Stimulated activated CD8-positive, alpha-beta memory T cell treated with anti-CD3 and anti-CD28 coated beads, Interleukin-15, amount 100 ng/mL, for 4 hours (primary cell): Measurements from ENCODE around the gene ACTL8.
"Not testable (repeated sequence)": the region's sequence is repeated elsewhere in the genome, so short reads cannot be mapped to it uniquely, and the experiment has no call there.

Source experiments
- DNase-seq, 2 donors: peaks; one replicate each; pipeline ENCODE4 v3.0.0-alpha.2; 2020; ENCODE audit warnings: low read depth in 2 of 2

The ACTL8 gene

DNA sequence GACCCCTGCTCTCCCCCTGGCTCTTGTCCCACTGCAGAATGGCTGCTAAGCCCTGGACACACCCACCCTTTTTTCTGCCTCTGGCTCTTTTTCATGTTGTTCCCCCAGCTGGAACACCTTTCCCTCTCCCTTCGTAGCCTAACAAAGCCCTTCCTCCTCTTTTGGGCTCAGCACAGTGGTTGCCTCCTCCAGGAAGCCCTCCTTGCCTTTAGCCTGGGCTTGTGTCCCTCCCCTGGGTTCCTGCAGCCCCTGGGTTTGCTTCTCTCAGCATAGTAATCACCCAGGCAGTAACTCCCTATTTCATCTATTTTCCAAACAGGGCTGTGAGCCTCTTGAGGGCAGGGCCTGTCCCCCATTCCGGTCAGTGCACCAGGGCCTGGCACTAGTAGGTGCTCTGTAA, 19.8 kb upstream of the ACTL8 start:
- no peak for DNase-seq

DNA sequence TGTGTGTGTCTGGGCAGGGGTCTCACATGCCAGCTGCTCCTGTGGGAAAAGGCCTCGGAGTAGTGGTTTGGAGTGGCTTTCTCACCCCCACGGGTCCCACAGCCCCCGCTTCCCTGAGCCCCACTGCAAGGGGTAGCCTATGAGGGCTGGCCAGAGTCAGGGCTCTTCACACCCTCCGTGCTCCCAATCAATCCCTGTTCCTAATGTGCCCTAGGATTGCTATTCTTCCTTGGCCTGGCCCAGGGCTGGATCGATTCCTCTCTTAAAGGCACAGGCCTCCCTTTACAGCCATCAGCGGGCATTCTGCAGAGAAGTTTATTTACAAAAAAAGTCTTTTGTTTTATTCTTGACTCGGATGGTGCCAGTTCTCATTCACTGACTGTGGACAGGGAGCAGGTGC, 19.3 kb upstream of the ACTL8 start:
- no peak for DNase-seq

DNA sequence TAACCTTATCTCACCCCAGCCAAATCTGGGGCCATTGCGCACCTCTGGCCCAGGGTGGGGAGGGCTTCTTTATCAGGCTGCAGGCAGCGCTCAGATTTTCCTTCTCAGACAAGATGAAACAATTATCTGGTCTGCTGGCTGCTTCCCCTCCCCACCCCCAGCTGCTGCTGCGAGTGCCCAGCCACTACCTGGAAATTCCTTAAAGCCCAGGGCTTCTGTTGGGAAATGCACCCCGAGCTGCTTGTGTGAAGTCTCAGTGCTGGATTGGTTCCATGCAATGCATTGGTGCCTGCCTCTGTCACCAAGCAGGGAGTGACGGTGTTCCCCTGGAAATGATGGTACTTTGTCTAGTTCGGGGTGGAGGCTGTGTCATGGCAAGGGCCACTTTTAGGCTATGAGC, 18.5 kb upstream of the ACTL8 start:
- DNase-seq = no peak

DNA sequence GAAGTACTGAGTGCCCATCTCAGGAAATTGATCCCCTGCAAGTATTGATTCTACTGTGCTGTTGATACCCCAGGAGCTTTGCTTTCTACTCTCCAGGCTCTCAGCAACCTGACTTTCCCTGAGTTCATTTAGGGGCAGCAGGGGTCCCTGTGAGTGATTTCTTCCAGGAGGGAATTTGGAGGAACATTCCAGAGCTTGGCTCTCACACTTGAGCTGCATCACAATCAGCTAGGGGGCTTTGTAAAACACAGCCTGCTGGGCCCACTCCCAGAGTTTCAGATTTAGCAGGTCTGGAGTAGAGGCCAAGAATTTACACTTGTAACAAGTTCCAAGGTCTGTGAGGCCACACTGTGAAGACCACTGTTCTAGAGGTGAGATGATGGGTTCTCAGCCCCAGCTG, 16.1 kb upstream of the ACTL8 start:
- DNase-seq = no peak

DNA sequence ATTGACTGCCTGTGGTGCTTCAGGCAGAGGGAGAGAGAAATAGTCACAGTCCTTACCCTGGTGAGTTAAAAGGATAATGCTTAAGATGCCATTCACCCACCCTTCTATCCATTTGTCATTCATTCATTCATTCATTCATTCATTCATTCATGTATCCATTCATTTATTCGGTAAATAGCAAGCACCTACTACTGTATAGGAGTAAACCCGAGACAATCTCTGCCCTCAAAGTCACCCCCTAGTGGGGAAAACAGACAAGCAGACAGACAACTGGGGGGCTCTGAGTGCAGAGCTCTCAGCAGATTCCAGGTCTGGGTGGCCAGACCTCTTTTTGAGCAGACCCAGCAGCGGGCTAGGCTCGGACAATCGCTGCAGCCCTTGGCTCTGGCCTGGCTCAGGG, 14.1 kb upstream of the ACTL8 start:
- no peak for DNase-seq

DNA sequence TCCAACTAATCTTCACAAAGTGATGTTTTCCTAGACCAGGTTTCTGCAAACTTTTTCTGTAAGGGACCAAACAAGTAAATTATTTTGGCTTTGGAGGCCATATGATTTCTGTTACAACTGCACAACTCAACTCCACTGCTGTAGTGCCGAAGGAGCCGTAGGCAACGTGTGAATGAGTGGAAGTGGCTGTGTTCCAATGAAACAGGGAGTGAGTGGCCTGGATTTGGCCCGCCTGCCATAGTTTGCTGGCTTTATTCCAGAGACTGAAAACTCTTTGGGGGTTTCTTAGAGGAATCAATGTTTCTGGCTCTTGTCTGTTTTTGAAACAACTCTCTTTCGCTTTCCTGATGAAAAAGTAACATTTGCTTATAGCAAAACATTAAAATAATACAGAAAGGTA, 12.6 kb upstream of the ACTL8 start:
- DNase-seq = no peak

DNA sequence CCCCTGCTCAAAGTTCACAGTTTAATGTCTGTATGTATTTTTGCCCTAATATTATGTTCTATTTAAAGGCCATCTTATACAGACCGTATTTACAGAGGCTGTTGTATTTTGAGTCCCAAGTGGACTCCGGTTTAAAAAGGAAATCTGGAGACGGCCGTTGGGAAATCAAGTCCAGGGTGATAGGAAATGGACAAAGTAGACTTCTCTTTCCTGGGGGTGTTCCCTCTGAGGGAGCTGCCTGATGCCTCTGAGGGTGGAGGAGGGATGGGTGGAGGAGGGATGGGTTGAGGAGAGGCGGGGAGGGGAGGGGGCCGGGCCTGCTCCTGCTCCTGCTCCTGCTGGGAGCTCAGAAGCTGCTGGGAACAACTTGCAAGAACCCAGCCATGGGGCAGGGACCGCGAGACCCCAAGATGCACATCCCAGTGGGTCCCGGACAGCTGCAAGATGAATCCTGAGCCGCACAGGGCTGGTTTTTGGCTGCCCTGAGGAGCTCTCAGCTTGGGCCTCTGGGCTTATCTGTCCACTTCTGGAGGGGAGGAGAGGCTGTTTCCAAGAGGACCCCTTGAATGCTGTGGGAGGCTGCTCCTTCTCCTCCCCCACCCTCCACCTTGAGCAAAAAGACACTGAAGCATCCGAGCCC, 12.0 kb upstream of the ACTL8 start:
- no peak for DNase-seq

DNA sequence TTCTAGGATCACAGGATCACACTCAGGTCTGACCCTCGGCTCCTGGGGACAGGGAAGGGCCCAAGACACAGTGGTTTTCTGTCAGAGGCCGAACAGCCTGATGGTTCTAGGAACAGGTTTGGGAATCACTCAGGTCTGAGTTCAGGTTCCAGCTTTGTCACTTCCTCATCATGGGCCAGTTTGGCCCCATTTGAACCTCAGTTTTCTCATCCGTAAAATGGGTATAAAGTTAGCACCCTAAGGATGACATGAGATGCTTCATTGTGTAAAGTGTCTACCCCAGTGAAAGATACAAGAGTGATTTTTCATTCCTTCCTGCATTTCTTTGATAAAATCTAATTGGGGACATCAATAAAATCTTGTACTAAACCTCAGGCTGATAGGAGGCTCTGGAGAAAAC, 11.2 kb upstream of the ACTL8 start:
- DNase-seq = no peak

DNA sequence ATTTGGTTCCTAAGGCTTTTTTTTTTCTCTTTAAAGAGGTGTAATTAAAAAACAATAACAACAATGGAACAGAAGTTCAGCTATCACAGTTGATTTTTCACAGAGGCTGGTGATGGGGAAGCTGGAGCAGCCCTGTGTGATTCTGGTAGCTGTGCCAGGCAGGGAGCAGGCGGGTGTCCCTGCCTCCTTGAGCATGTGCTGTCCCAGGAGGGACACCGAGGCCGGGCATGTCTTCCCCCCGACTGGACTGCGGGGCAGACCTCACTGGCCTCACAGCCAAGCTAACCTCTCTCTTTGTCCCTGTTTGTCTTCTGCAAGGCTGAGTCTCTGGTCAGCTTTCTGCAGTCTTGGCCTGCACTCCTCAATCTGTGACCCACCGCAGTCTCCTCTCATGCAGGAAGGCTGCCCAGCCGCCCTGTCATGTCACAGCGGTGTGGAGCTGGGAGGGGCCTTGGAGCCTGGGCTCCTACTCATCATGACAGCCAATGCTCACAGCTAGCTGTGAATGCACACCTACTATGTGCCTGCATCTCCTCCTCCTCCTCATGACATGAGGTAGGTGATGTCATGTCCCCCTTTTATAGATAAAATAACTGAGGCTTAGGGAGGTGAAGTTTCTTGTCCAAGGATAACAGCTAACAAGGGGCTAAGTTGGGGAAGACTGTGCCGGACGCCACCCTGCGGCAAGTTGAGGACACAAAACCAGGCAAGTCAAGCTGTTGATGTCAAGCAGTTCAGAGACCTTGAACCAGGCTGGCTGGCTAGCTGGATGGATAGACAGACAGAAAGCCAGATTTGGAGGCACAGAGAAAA, 10.3 kb upstream of the ACTL8 start:
- no peak for DNase-seq

DNA sequence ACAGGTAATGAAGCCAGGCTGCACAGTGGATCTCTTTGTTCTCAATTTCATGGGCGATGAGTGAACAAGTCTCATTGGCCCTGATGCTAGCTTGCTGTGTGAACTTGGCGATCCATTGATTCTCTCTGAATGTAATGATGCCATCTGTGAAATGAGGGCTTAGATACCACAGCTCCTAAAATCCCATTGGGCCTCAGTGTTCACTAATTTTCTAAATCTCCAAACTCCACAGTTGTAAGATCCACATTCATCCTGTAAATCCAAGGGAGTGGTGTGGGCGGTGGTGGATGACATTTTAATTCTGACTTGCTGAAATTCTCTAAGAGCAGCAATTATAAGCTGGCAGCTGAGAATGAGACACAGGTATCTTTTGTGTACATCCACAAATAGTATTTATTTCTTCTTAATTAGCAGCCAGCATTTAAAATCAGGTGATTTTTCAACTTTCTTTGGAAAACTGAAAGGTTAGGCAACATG, 9.6 kb upstream of the ACTL8 start:
- DNase-seq = no peak

DNA sequence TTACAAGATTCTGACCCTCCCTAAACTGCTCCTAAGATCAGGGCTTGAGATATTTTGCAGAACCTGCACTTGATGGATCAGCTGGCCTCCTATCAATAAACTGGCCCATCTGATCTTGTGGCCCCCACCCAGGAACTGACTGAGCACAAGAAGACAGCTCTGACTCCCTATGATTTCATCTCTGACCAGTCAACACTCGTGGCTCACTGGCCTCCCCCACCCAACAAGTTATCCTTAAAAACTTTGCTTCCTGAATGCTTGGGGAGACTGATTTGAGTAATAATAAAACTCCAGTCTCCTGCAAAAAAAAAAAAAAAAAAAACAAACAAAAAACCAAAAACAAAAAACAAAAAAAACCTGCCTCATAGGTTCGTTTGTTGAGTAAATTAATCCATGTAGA, 8.9 kb upstream of the ACTL8 start:
- DNase-seq = not testable (repeated sequence)

DNA sequence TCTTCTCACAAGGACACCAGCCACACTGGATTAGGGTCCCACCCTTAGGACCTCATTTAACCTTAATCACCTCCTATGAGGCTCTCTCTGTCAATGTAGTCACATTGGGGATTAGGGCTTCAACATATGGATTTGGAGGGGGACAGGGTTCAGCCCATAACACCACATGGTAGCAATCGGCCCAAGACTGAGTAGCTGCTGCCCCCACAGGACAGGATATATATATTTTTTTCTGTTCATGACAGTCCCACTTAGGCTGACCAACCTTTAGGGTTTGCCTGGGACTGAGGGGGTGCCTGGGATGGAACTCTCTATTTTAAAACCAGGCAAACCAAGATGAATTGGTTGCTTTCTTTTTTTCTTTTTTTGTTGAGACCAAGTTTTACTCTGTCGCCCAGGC, 8.2 kb upstream of the ACTL8 start:
- DNase-seq = no peak

DNA sequence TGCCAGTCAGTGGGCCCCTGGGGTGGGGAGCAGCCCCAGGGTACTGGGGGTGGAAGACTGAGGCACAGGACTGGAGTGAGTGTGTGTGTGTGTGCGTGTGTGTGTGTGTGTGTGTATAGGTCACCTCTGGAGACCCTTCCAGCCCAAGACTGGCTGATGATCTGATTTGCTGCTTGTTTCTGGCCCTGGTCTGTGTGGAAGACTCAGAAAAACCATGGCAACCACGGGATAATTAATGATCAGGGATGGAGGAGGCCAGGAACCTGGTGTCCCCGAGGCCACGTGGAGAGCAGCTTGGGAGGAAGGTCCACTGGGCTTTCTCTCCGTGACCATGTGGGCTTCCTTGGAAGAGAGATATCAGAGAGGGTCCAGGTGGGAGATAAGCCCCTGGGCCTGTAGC, 4.8 kb upstream of the ACTL8 start:
- no peak for DNase-seq

DNA sequence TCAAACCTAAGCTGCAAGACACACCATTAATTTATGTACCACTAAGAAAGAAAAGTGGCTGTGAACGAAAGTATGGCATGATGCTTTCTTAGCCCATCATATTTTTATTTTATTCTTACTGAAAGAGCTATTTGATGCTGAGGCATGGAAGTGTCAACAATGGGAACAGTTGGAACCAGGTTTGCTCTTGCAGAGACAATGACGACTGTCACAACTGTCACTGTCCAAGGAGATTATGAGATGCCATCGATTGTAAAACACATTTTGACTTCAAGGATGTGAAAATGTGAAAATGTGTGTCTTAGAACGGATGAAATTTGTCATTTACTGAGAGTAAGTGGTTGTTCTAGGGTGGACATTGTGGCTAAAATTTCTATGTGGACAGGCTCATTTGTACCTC, 2.8 kb upstream of the ACTL8 start:
- DNase-seq = no peak

DNA sequence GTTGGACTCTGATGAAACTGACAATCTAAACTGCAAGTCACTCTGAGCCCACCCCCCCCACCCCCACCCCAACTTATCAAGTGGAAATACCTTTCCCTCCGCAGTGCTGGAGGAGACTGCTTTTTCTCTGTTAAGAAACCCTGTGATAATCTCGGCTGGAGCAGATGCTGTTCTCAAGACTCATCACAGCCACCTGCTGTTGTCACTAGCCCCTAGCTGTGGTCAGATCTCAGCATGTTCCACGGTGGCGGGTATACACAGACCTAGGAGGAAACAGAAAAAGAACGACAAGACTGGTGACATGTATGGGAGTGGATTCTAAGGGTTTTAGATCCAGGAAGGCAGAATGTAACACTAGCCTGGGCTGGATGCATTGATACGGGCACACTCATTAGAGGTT, 2.3 kb downstream of the ACTL8 start:
- no peak for DNase-seq

DNA sequence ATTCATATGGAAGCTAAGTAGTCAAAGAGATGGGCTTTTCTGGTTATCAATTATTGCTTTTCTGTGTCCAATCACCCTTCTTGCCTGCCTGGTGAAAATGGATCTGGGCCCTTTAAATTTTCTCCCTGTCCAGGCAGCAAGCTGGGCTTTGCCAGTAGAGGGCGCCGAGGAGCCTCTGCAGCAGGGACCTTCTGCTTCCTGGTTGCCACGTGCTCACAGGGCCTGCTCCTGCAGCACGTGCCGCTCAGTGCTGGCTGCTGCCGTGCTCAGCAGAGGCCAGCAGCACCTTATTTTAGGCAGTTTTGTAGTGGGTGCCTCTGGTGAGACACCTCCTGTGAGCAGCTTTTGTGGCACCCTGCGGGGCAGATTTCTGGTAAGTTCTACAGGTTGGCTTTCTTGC, 4.0 kb downstream of the ACTL8 start:
- DNase-seq = no peak

DNA sequence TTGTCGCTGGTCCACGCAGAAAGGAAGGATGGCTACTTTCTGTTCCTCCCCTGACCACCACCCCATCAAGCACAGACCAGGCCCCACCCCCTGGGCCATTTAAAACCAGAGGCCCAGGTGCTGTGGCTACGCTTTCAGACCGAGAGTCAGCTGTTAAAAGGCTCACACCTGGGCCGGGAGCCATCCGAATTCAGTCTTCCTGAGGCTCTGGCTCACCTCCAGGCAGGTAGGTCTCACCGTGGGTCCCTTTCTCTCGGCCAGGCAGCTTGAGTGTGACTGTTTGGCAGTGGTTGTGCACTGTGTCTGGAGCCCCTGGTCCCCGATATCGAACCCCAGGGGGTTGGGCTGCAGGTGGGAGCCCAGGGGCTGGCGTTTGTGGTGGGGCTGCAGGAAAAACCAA, 7.2 kb downstream of the ACTL8 start:
- DNase-seq = no peak

DNA sequence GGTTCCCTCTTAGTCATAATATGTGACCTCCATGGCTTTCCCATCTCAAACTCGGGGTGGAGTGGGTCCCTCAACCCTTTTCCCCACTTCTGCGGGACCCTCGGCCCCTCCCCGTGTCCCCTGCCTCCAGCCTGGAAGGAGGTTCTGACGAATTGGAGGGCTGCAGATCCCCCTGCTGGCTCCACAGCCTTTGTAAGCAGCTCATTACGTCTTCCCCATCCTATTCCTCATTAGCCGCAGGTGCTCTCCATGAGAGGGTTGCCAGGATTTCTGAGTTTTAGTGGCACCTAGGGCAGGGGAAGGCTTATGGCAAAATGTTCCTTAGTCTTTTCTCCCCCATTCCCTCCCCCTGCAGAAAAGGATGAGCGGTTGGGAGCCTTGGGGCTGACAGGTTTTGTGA, 8.3 kb downstream of the ACTL8 start:
- no peak for DNase-seq

DNA sequence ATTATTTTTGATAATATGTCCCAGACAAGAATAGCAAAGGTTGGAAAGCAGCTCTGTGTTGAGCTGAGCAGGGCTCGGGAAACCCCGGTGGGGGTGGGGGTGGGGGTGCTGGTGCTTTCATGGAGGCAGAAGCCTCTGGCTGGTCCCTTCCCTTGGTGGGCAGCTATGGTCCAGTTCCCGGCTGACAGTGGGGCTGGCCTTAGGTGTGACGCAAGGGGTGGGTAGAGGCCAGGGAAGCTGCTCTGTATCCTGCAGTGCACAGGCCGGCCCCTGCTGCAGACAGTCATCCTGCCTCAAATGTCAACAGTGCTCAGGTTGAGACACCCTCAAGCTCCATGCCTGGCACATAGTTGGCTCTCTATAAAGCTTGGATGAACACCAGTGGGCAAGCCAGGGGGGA, 8.9 kb downstream of the ACTL8 start:
- DNase-seq = no peak

DNA sequence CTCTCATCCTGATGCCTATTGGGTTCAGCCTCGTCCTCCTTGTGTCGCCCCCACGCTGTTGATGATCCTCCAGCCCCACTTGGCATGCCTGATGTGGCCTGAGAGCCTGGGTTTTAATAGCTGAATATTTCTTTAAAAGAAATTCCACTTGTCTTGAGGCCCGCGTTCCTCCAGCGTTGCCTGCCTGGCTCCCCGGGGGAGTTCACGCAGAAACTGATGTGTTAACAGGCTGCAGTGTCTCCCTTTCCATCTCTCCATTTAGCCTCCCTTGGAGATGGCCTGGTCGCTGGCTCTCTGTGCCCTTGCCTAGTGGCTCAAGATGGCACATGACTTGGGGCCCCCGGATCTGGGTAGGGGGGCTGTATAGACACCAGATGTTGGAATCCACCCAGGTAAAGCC, 9.5 kb downstream of the ACTL8 start:
- no peak for DNase-seq

DNA sequence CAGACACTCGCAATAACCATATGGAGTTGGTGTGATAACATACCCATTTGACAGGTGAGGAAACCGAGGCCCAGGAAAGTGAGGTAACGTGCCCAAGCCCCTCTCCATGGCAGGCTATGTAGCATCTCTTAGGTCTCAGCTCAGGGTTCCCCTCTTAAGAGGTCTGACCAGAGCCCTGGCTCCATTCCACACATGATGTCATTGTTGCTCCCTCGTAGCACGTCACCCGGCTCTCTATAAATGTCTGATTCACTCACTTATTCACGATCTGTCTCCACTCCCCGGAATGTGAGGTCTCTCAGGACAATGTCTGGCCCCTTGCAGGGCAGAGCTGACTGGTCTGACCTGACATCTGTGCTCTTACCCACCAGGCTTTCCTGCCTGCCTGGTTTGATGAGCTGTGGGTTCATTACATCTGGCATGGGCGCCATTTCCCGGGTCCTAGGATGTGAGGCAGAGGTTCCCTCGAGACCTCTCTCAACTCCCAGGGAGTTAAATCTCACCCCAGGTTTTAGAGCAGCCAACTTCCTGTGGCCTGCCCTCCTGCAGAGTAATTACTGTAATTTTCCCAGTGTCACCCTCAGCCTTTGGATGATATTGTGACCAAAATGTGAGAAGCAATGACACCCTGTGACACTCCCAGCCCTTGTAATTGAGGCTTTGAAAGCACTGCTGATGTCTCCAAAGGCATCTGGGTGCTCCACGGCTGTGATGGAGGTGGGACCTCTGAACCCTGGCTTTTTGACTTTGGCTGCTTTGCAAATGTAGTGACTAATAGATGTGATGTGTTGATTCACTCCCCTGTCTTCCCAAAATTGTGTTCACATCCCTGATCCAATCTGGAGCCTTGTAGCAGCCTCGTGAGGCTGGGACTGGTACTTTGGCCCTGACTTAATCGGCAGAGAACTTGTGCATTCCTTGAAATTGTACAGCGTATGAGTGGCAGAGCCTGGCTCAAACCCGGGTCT, 10.6 kb downstream of the ACTL8 start:
- no peak for DNase-seq

DNA sequence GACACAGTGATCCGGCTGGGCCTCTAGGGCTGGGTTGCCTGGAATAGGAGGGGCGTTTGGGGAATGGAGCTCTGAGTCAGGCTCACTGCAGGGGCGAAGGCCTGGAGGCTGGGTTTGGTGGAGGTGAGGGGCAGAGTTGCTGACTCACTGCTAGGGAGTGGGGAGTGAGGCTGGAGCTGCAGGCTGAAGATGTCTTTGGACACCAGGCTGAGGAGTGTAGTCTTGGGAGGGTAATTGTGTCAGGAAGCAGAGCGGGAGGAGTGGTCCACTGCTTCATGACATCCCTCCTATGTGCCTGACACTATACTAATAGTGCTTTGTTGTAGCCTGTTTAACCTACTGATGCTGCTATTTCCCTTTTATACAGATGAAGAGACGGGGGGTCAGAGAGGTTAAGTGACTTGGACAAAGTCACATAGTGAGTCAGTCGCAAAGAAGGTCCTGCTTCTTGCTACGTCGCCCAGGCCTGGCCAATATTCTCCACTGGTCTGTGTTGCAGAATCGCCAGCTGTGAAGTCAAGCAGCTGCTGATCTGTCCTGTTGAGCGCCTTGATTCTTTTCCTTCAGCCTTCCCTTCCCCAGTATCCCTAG, 13.6 kb downstream of the ACTL8 start:
- no peak for DNase-seq
